Fibroblast of skin of abdomen (primary cell): ENCODE measurements around the gene CEP72.
A peak's percentile ranks its signal among the peaks of the same experiment; 100 is the strongest.

Experiments used
- DNase-seq: peaks from one replicate; pipeline ENCODE4 v3.0.0-alpha.2; 2013

CEP72 gene

GRCh38 chr5:660491-661030 lies 48.4 kb downstream of the CEP72 start:
- no peak for DNase-seq

GRCh38 chr5:661891-662750 lies 50.0 kb downstream of the CEP72 start:
- DNase-seq, result no peak

GRCh38 chr5:662751-663435 lies 50.8 kb downstream of the CEP72 start:
- no peak for DNase-seq

- no peak for DNase-seq
Observed at GRCh38 chr5:663436-664342, 51.5 kb downstream of the CEP72 start.

GRCh38 chr5:664343-664993 lies 52.3 kb downstream of the CEP72 start:
- no peak for DNase-seq

GRCh38 chr5:664994-665360 lies 52.8 kb downstream of the CEP72 start:
- no peak for DNase-seq

- no peak for DNase-seq
Observed at GRCh38 chr5:665541-665955, 53.4 kb downstream of the CEP72 start.

- DNase-seq, result no peak
Observed at GRCh38 chr5:665956-666711, 54.0 kb downstream of the CEP72 start.

GRCh38 chr5:666816-667498 lies 54.8 kb downstream of the CEP72 start:
- DNase-seq, result no peak

GRCh38 chr5:668283-668995 lies 56.3 kb downstream of the CEP72 start:
- DNase-seq, result no peak

GRCh38 chr5:669111-669841 lies 57.1 kb downstream of the CEP72 start:
- no peak for DNase-seq

- DNase-seq, result no peak
Observed at GRCh38 chr5:669842-670395, 57.8 kb downstream of the CEP72 start.

GRCh38 chr5:670396-671270 lies 58.5 kb downstream of the CEP72 start:
- DNase-seq, result no peak

- DNase-seq, result peak; percentile 40
Observed at GRCh38 chr5:671459-672328, 59.6 kb downstream of the CEP72 start.

- peak; percentile 51 for DNase-seq
Observed at GRCh38 chr5:672329-673160, 60.4 kb downstream of the CEP72 start.
